Adrenal gland (tissue), 12 donors: ENCODE data around the gene FAM107A. TPM values are rescaled to one million over a fixed set of nuclear protein-coding genes. Genes with fewer than 3 reads are reported as not detected.

Experiments
- DNase-seq, 7 donors: peaks; one replicate each; pipeline ENCODE4 v3.0.0-alpha.2; 2019 to 2020
- H3K27ac ChIP-seq, 5 donors: fragments of 200-600 bp; sonication (generic) in 4 of 5; 1 replicate in 3 of 5; 2 replicates in 2 of 5; pipeline versions ENCODE4 v1.5.1 to v1.8.0; 2016 to 2020; ENCODE audit warnings: mild to moderate bottlenecking in 1 of 5
- H3K27me3 ChIP-seq: fragments of 200-600 bp; 2 replicates; pipeline ENCODE4 v1.8.0; 2021
- H3K36me3 ChIP-seq, 2 donors: fragments of 200-600 bp; replicated peaks in 1 of 2; 1 replicate in 1 of 2; 2 replicates in 1 of 2; pipeline versions ENCODE4 v1.5.1 to v1.8.0; 2018 to 2022
- H3K4me1 ChIP-seq, 2 donors: fragments of 200-600 bp; replicated peaks in 1 of 2; 1 replicate in 1 of 2; 2 replicates in 1 of 2; pipeline versions ENCODE4 v1.5.1 to v1.8.0; 2018 to 2021
- H3K4me3 ChIP-seq, 4 donors: fragments of 200-600 bp; sonication (generic) in 3 of 4; one replicate each; pipeline ENCODE4 v1.5.1; 2016 to 2018
- H3K9me3 ChIP-seq, 3 donors: fragments of 200-600 bp; sonication (generic) in 1 of 3; replicated peaks in 1 of 3; 1 replicate in 2 of 3; 2 replicates in 1 of 3; pipeline versions ENCODE4 v1.5.1 to v1.8.0; 2016 to 2021
- POLR2A ChIP-seq, 2 donors: fragments of 450-650 bp; IDR thresholded peaks; one replicate each; pipeline ENCODE4 v1.6.1; 2017; ENCODE audit warnings: antibody characterized with exemption in 2 of 2, mild to moderate bottlenecking in 2 of 2, moderate library complexity in 1 of 2
- WGBS, 4 donors: extraction: QIAGEN DNeasy Blood & Tissue Kit in 2 of 4; methylation state at CpG; one replicate each; pipeline versions ENCODE4 v1.1.5 to v1.1.7; 2013 to 2017; 5-methylcytosine and 5-hydroxymethylcytosine counted together
- intact Hi-C, 2 donors: fragments of 100-400 bp; cut with DNase I; formaldehyde crosslinking; loops; one replicate each; pipeline versions ENCODE4 v1.14.1 to v1.15.0; 2022 to 2023
- polyA plus RNA-seq, 3 donors: library from polyadenylated mRNA; stranded (reverse); fragments of 200-250 nt in 2 of 3; fragments of 350-450 nt in 1 of 3; fragmentation: Illumina TruSeq in 1 of 3; extraction: RNeasy Lipid Tissue Mini Kit (QIAGEN cat#74804) in 1 of 3; gene quantifications; one replicate each; pipeline ENCODE4 v1.2.3, GENCODE V29; 2013 to 2014
- total RNA-seq, 9 donors: library from RNA; depleted of rRNA in 4 of 9; stranded (reverse); fragments of >200 nt in 4 of 9; fragments of 120-200 nt in 1 of 9; fragmentation: NEBNext Ultra II Directional in 1 of 9; extraction: Animal tissue kit (Norgen Biotek cat#: 25700) in 1 of 9; gene quantifications; one replicate each; pipeline versions ENCODE4 v1.1.0 to v1.2.4, GENCODE V29; 2013 to 2023
- TF ChIP-seq, protein P1 (sequence below), 6 experiments: fragments of 450-650 bp in 4 of 6; fragments of 200-600 bp in 2 of 6; sonication (generic) in 1 of 6; IDR thresholded peaks; 1 replicate in 5 of 6; 2 replicates in 1 of 6; pipeline versions ENCODE4 v1.5.1 to v1.8.0; 2016 to 2021; ENCODE audit warnings: antibody characterized with exemption in 6 of 6, mild to moderate bottlenecking in 2 of 6, moderate library complexity in 1 of 6
- donor health status: healthy with polysubstance abuse.
- donor health status: Bipolar disorder and iron deficiency.
- donor health status: DM: yes; HTN: yes; CAD: no.
- donor health status: DM: no; HTN: no; CAD: no.
- donor health status: DM: no; HTN: no; CAD: no.
- donor health status: DM: yes; HTN: yes; CAD: no.

Gene FAM107A
- total and polyA plus RNA-seq, 12 donors: 1.2 to 12.5 (median 5.8) TPM

DNA sequence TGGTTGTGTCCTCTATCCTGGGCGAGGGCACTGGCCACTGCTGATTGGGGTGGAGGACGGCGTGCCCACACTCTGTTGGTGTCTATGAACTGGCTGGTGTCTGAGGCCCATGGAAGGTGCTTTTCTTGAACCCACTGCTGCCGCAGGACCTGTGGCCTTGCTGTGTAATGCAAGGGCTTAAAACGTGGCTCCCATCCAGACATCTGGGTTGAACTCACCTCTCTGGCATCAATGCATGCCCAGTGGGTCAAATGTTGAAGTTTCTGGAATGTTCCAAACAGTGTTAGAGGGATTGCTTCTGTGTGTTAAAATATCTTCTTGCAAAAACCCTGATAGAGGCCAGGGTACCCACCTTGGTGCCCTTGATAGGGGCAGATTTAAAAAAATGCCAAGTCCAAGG, 46.8 kb upstream of the FAM107A start:
- Histone ChIP-seq H3K36me3 (no peaks in the 10 kb centered on the region), H3K4me1 (peaks cover 15 to 21% of the 10 kb centered on the region in 2 donors), H3K27ac (no peak overlapping the region), H3K4me3 (no peak overlapping the region), H3K27me3 (no peaks in the 10 kb centered on the region), H3K9me3 (no peaks in the 10 kb centered on the region)
- no peak for TF ChIP-seq POLR2A (IDR thresholded peaks at IDR 0.05)
- TF ChIP-seq, protein P1, sequence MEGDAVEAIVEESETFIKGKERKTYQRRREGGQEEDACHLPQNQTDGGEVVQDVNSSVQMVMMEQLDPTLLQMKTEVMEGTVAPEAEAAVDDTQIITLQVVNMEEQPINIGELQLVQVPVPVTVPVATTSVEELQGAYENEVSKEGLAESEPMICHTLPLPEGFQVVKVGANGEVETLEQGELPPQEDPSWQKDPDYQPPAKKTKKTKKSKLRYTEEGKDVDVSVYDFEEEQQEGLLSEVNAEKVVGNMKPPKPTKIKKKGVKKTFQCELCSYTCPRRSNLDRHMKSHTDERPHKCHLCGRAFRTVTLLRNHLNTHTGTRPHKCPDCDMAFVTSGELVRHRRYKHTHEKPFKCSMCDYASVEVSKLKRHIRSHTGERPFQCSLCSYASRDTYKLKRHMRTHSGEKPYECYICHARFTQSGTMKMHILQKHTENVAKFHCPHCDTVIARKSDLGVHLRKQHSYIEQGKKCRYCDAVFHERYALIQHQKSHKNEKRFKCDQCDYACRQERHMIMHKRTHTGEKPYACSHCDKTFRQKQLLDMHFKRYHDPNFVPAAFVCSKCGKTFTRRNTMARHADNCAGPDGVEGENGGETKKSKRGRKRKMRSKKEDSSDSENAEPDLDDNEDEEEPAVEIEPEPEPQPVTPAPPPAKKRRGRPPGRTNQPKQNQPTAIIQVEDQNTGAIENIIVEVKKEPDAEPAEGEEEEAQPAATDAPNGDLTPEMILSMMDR (IDR thresholded peaks at IDR 0.05): no peak
- intact Hi-C loops: loop anchor here in 1 of 2 donors (10.0 kb wide), 1 partner anchor 299 kb away; no protein-coding TSS in a partner anchor
- no peak for DNase-seq
- 63 to 78% (median 75%) methylated on average over 1 to 5 of the region's 5 CpGs for WGBS, 4 donors

DNA sequence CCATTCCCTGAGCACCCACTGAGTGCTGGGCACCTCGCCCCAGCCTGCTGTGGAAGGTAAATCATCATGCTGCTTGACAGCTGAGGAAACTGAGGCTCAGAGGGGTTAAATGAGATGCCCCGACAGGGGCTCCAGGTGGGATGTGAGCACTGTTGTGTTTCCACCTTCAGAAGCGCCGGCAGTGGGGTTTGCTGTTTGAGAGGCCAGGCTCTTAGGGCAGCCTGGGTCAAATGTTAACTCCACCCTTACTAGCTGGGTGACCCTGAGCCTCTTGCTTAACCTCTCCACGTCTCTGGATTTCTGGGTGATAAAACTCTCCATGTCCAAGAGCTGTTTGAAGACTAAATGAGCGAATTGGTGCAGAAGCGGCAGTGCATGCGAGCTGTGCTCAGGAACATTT, 46.3 kb upstream of the FAM107A start:
- no peak for TF ChIP-seq POLR2A (IDR thresholded peaks at IDR 0.05)
- TF ChIP-seq, protein P1 (IDR thresholded peaks at IDR 0.05): no peak
- H3K27me3 ChIP-seq: no peaks in the 10 kb centered on the region
- 72 to 80% (median 76%) methylated on average over 5 to 8 of the region's 8 CpGs for WGBS, 4 donors
- DNase-seq: no peak
- H3K36me3 ChIP-seq: no peaks in the 10 kb centered on the region
- peaks cover 11 to 16% of the 10 kb centered on the region in 2 donors for H3K4me1 ChIP-seq
- no peak overlapping the region for H3K4me3 ChIP-seq
- no peak overlapping the region for H3K27ac ChIP-seq
- intact Hi-C loops: loop anchor here in 1 of 2 donors (10.0 kb wide), 1 partner anchor 299 kb away; no protein-coding TSS in a partner anchor
- no peaks in the 10 kb centered on the region for H3K9me3 ChIP-seq

DNA sequence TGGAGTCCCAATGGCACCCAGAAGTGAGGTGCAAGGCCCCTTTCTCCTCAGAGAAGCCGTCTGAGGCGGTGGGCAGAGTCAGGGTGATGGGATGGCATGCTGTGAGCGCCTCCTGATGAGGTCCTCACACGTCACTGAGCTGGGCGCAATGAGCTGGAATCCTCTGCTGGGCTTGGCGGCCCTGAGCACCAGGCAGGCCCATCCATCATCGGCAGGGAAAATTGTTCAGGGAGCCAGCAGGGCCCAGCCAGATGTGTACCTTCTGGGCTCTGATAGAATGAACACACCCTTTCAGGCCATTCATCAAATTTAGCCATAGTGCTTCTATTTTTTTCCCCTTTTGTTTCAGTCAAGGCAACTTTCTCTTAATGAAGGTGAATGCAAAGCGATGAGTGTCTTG, 45.7 kb upstream of the FAM107A start:
- Histone ChIP-seq H3K36me3 (no peaks in the 10 kb centered on the region), H3K9me3 (no peaks in the 10 kb centered on the region), H3K4me3 (no peak overlapping the region), H3K27me3 (no peaks in the 10 kb centered on the region), H3K4me1 (peaks cover 7 to 10% of the 10 kb centered on the region in 2 donors), H3K27ac (no peak overlapping the region)
- 79 to 96% (median 87%) methylated on average over 6 to 8 of the region's 8 CpGs for WGBS, 4 donors
- no peak for DNase-seq
- TF ChIP-seq POLR2A (IDR thresholded peaks at IDR 0.05): no peak
- TF ChIP-seq, protein P1 (IDR thresholded peaks at IDR 0.05): no peak
- intact Hi-C loops: loop anchor here in 1 of 2 donors (10.0 kb wide), 1 partner anchor 298 kb away; no protein-coding TSS in a partner anchor

DNA sequence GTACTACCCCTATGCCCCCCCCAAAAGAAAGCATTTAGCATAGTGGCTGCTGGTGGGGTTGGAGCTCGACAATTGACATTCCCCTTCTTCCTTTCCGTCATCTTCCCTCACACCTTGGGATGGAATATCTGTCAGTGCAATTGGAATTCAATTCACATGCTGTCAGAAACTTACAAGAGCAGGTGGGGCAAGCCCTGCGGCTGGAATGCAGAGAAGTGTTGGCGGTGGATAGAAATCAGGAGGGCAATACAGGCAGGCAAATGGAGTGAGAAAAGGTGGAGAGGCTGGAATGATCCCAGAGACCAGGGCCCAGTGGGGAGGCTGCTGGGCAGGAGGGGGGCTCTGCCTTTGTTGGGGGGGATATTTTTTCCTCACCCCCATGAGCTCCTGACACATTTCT, 45.2 kb upstream of the FAM107A start:
- Histone ChIP-seq H3K36me3 (no peaks in the 10 kb centered on the region), H3K4me1 (peaks cover 4 to 7% of the 10 kb centered on the region in 2 donors), H3K27me3 (no peaks in the 10 kb centered on the region), H3K27ac (no peak overlapping the region), H3K4me3 (no peak overlapping the region), H3K9me3 (no peaks in the 10 kb centered on the region)
- WGBS, 4 donors: 93 to 100% (median 96%) methylated on average over 4 of the region's 4 CpGs
- no peak for DNase-seq
- TF ChIP-seq, protein P1 (IDR thresholded peaks at IDR 0.05): no peak
- TF ChIP-seq POLR2A (IDR thresholded peaks at IDR 0.05): no peak
- intact Hi-C loops: loop anchor here in 1 of 2 donors (10.0 kb wide), 1 partner anchor 298 kb away; no protein-coding TSS in a partner anchor
